ENCODE measurements around the gene HSP90AB1.

- TF ChIP-seq POLR2A (IDR thresholded peaks at IDR 0.05; ENCODE audit: low read length) = no peak
- TF ChIP-seq GATA1 (IDR thresholded peaks at IDR 0.05; ENCODE audit: low read depth, low read length) = no peak
These were observed 14.0 kb upstream of the HSP90AB1 start for GRCh38 chr6:44232676-44233566.

Measured in erythroblast (primary cell).